GM21786 (cell line): ENCODE measurements around the gene PCNT.

Experiments
- ATAC-seq: cut with Tn5 transposase; IDR thresholded peaks from one replicate; pipeline ENCODE4 v1.9.1; 2021; ENCODE audit not compliant: unreplicated experiment

PCNT gene

GRCh38 chr21:46323710-46324389 is at the start of gene PCNT, which contains the start of gene C21orf58:
Gene PCNT (plus strand): TSS chr21:46324156. CDS start chr21:46324229, 73 bp downstream.
Gene C21orf58 (minus strand): TSS chr21:46323870. CDS start chr21:46322738, 1,132 bp downstream.
- peak; percentile 79 for ATAC-seq

GRCh38 chr21:46274797-46275390 is 49.1 kb upstream of the PCNT start:
- ATAC-seq = no peak

- no peak for ATAC-seq
Observed at GRCh38 chr21:46284077-46284644, 39.8 kb upstream of the PCNT start.

GRCh38 chr21:46284733-46285132 is 39.2 kb upstream of the PCNT start:
- ATAC-seq = no peak

GRCh38 chr21:46285206-46285661 is 38.7 kb upstream of the PCNT start, which contains the start of gene MCM3AP:
Gene MCM3AP (minus strand): TSS chr21:46285611. CDS start chr21:46285286, 325 bp downstream.
- no peak for ATAC-seq

GRCh38 chr21:46285761-46286647 is 38.0 kb upstream of the PCNT start, which contains the start of gene YBEY:
Gene YBEY (plus strand): TSS chr21:46286342. CDS start chr21:46286914, 572 bp downstream.
- ATAC-seq = peak; percentile 75

- no peak for ATAC-seq
Observed at GRCh38 chr21:46286648-46287002, 37.3 kb upstream of the PCNT start.

GRCh38 chr21:46287541-46287940 is 36.4 kb upstream of the PCNT start:
- no peak for ATAC-seq

- ATAC-seq = no peak
Observed at GRCh38 chr21:46289655-46290179, 34.2 kb upstream of the PCNT start.

GRCh38 chr21:46291561-46291960 is 32.4 kb upstream of the PCNT start:
- no peak for ATAC-seq

- no peak for ATAC-seq
Observed at GRCh38 chr21:46294647-46295176, 29.2 kb upstream of the PCNT start.

GRCh38 chr21:46295177-46295770 is 28.7 kb upstream of the PCNT start:
- no peak for ATAC-seq

- ATAC-seq = no peak
Observed at GRCh38 chr21:46295996-46296752, 27.8 kb upstream of the PCNT start.

- ATAC-seq = no peak
Observed at GRCh38 chr21:46297338-46298271, 26.4 kb upstream of the PCNT start.

GRCh38 chr21:46299167-46299566 is 24.8 kb upstream of the PCNT start:
- no peak for ATAC-seq

GRCh38 chr21:46301759-46302158 is 22.2 kb upstream of the PCNT start:
- ATAC-seq = no peak

- ATAC-seq = no peak
Observed at GRCh38 chr21:46304437-46304836, 19.5 kb upstream of the PCNT start.

- no peak for ATAC-seq
Observed at GRCh38 chr21:46304955-46305354, 19.0 kb upstream of the PCNT start.
